IMR-90 (cell line): ENCODE results near the gene PTPRN2. TPM values are rescaled to one million over a fixed set of nuclear protein-coding genes. Genes with fewer than 3 reads are reported as not detected.

Source experiments
- ATAC-seq: fragments of 200-7000 bp; cut with Tn5 transposase; 2 replicates; pipeline ENCODE4 v1.9.1; 2020; ENCODE audit warnings: low read depth, mild to moderate bottlenecking, moderate library complexity
- BruUV-seq: library from RNA; stranded (reverse); fragments of 400-500 nt; replicated peaks from 2 replicates; lab custom pipeline; 2021; lab: Mats Ljungman, UMichigan
- CTCF ChIA-PET: fragments of 300-600 bp; formaldehyde crosslinking; extraction: SDS; loops from one replicate; lab custom pipeline; 2021; ENCODE audit warnings: antibody characterized with exemption; lab: Yijun Ruan, JAX
- POLR2A ChIA-PET: fragments of 300-600 bp; sonication (Branson Sonifier 250); formaldehyde crosslinking; loops from one replicate; lab custom pipeline; 2022; ENCODE audit warnings: antibody characterized with exemption; ENCODE audit not compliant: unreplicated experiment; lab: Charles Lee
- DNase-seq: peaks from one replicate; pipeline ENCODE4 v3.0.0; 2013
- H2AFZ ChIP-seq: replicated peaks from 2 replicates; pipeline ENCODE3; 2013; ENCODE audit warnings: low read length, mild to moderate bottlenecking; ENCODE audit not compliant: poor library complexity
- H2AK5ac ChIP-seq: 2 replicates; pipeline ENCODE4 v1.6.1; 2013; ENCODE audit warnings: low read depth, low read length, inconsistent platforms
- H2AK9ac ChIP-seq: replicated peaks from 2 replicates; pipeline ENCODE3; 2013; ENCODE audit warnings: mild to moderate bottlenecking, low read depth, low read length, moderate library complexity; ENCODE audit not compliant: poor library complexity
- H2BK120ac ChIP-seq: 2 replicates; pipeline ENCODE4 v1.6.1; 2013; ENCODE audit warnings: low read depth, low read length, inconsistent platforms
- H2BK15ac ChIP-seq: 3 replicates; pipeline ENCODE4 v1.6.1; 2013; ENCODE audit warnings: low read depth, low read length, inconsistent platforms
- H2BK20ac ChIP-seq: 2 replicates; pipeline ENCODE4 v1.6.1; 2013; ENCODE audit warnings: low read depth, mild to moderate bottlenecking, inconsistent platforms, low read length, moderate library complexity
- H2BK5ac ChIP-seq: 2 replicates; pipeline ENCODE4 v1.6.1; 2013; ENCODE audit warnings: mild to moderate bottlenecking, low read depth, low read length, inconsistent platforms; ENCODE audit not compliant: poor library complexity, severe bottlenecking
- H3K14ac ChIP-seq: replicated peaks from 2 replicates; pipeline ENCODE4 v1.6.1; 2013; ENCODE audit warnings: low read depth, low read length, inconsistent platforms
- H3K18ac ChIP-seq: 2 replicates; pipeline ENCODE4 v1.6.1; 2013; ENCODE audit warnings: low read depth, low read length, control low read depth
- H3K23ac ChIP-seq: 2 replicates; pipeline ENCODE4 v1.6.1; 2013; ENCODE audit warnings: low read depth, low read length, inconsistent platforms
- H3K27ac ChIP-seq: 2 replicates; pipeline ENCODE4 v1.5.1; 2013; ENCODE audit warnings: mild to moderate bottlenecking, control low read depth, low read length; ENCODE audit not compliant: insufficient read depth
- H3K27me3 ChIP-seq: 2 replicates; pipeline ENCODE4 v1.6.1; 2013; ENCODE audit warnings: low read length; ENCODE audit not compliant: control insufficient read depth, insufficient read depth
- H3K36me3 ChIP-seq: 2 replicates; pipeline ENCODE4 v1.6.1; 2013; ENCODE audit warnings: low read length, mixed read lengths; ENCODE audit not compliant: control insufficient read depth, insufficient read depth
- H3K4ac ChIP-seq: 2 replicates; pipeline ENCODE4 v1.6.1; 2013; ENCODE audit warnings: low read depth, low read length, inconsistent platforms
- H3K4me1 ChIP-seq: 2 replicates; pipeline ENCODE4 v1.6.1; 2013; ENCODE audit warnings: low read length, mixed read lengths; ENCODE audit not compliant: control insufficient read depth, insufficient read depth
- H3K4me2 ChIP-seq: 2 replicates; pipeline ENCODE4 v1.6.1; 2013; ENCODE audit warnings: low read depth, mild to moderate bottlenecking, control low read depth, low read length, moderate library complexity
- H3K4me3 ChIP-seq: 2 replicates; pipeline ENCODE4 v1.5.1; 2013; ENCODE audit warnings: low read depth, mild to moderate bottlenecking, control low read depth, low read length, moderate library complexity; ENCODE audit not compliant: insufficient read depth
- H3K56ac ChIP-seq: 2 replicates; pipeline ENCODE4 v1.6.1; 2013; ENCODE audit warnings: low read length, inconsistent platforms; ENCODE audit not compliant: insufficient read depth; ENCODE audit errors: extremely low read depth
- H3K79me1 ChIP-seq, 2 experiments: 2 replicates each; pipeline ENCODE4 v1.6.1; 2013; ENCODE audit warnings: low read length in 2 of 2, inconsistent platforms in 1 of 2, low read depth in 1 of 2
- H3K9ac ChIP-seq: 2 replicates; pipeline ENCODE4 v1.6.1; 2013; ENCODE audit warnings: low read depth, low read length, control low read depth
- H3K9me1 ChIP-seq: 2 replicates; pipeline ENCODE4 v1.6.1; 2013; ENCODE audit warnings: low read length, inconsistent platforms; ENCODE audit not compliant: insufficient read depth
- H3K9me3 ChIP-seq: 2 replicates; pipeline ENCODE4 v1.6.1; 2013; ENCODE audit warnings: low read length; ENCODE audit not compliant: control insufficient read depth, insufficient read depth
- H4K20me1 ChIP-seq: 2 replicates; pipeline ENCODE4 v1.6.1; 2013; ENCODE audit warnings: low read length, inconsistent platforms; ENCODE audit not compliant: insufficient read depth
- H4K5ac ChIP-seq: 2 replicates; pipeline ENCODE4 v1.6.1; 2013; ENCODE audit warnings: mild to moderate bottlenecking, low read depth, low read length, control low read depth
- H4K8ac ChIP-seq, 2 experiments: 2 replicates each; pipeline ENCODE4 v1.6.1; 2013; ENCODE audit warnings: low read depth in 2 of 2, low read length in 2 of 2, control low read depth in 1 of 2, inconsistent platforms in 1 of 2
- H4K91ac ChIP-seq: 2 replicates; pipeline ENCODE4 v1.6.1; 2013; ENCODE audit warnings: low read depth, low read length, inconsistent platforms; ENCODE audit not compliant: insufficient read depth
- BHLHE40 ChIP-seq: fragments of 150-350 bp; IDR thresholded peaks from 2 replicates; pipeline ENCODE4 v1.6.1; 2016; ENCODE audit warnings: mild to moderate bottlenecking, low read depth, low read length
- CEBPB ChIP-seq: IDR thresholded peaks from 2 replicates; pipeline ENCODE4 v1.6.1; 2012; ENCODE audit warnings: low read depth, low read length, improper control_type of control experiment
- CHD1 ChIP-seq: IDR thresholded peaks from 2 replicates; pipeline ENCODE4 v1.6.1; 2012; ENCODE audit warnings: low read depth, low read length, improper control_type of control experiment
- FOS ChIP-seq: fragments of 150-350 bp; IDR thresholded peaks from 2 replicates; pipeline ENCODE4 v1.6.1; 2016; ENCODE audit warnings: low read depth, low read length
- MAFK ChIP-seq: IDR thresholded peaks from 2 replicates; pipeline ENCODE4 v1.6.1; 2012; ENCODE audit warnings: low read depth, low read length, improper control_type of control experiment
- MAZ ChIP-seq: IDR thresholded peaks from 2 replicates; pipeline ENCODE4 v1.6.1; 2012; ENCODE audit warnings: low read depth, mild to moderate bottlenecking, low read length, improper control_type of control experiment, moderate library complexity, borderline replicate concordance
- MXI1 ChIP-seq: IDR thresholded peaks from 2 replicates; pipeline ENCODE4 v1.6.1; 2012; ENCODE audit warnings: low read depth, mild to moderate bottlenecking, low read length, moderate library complexity, borderline replicate concordance
- NFE2L2 ChIP-seq: fragments of 150-350 bp; IDR thresholded peaks from 2 replicates; pipeline ENCODE4 v1.6.1; 2016; ENCODE audit warnings: low read depth, mild to moderate bottlenecking, low read length
- POLR2A ChIP-seq: IDR thresholded peaks from 2 replicates; pipeline ENCODE4 v1.6.1; 2012; ENCODE audit warnings: mild to moderate bottlenecking, low read depth, low read length
- RAD21 ChIP-seq: IDR thresholded peaks from 2 replicates; pipeline ENCODE4 v1.6.1; 2012; ENCODE audit warnings: low read length, improper control_type of control experiment
- RCOR1 ChIP-seq: IDR thresholded peaks from 2 replicates; pipeline ENCODE4 v1.6.1; 2012; ENCODE audit warnings: mild to moderate bottlenecking, low read length, improper control_type of control experiment; ENCODE audit not compliant: insufficient replicate concordance
- RFX5 ChIP-seq: IDR thresholded peaks from 2 replicates; pipeline ENCODE4 v1.8.0; 2012; ENCODE audit warnings: low read depth, mild to moderate bottlenecking, low read length, moderate library complexity
- SMC3 ChIP-seq: fragments of 150-350 bp; IDR thresholded peaks from 2 replicates; pipeline ENCODE4 v1.6.1; 2016; ENCODE audit warnings: low read depth, mild to moderate bottlenecking, antibody characterized with exemption, low read length, moderate library complexity
- WGBS, 2 experiments: methylation state at CpG; one replicate each; pipeline versions ENCODE4 v1.1.5 to v1.1.7; 2013; ENCODE audit warnings: missing lambda C conversion rate in 2 of 2; ENCODE audit not compliant: insufficient read length in 1 of 2; ENCODE audit errors: extremely low coverage in 2 of 2; 5-methylcytosine and 5-hydroxymethylcytosine counted together
- dilution Hi-C: fragments of 300-500 bp; cut with HindIII; formaldehyde crosslinking; loops from one replicate; pipeline ENCODE4 v1.14.3; 2018; ENCODE audit warnings: low sequenced_read_pairs; ENCODE audit not compliant: unreplicated experiment
- in situ Hi-C: fragments of 300-500 bp; cut with MboI; formaldehyde crosslinking; loops from 3 replicates; pipeline ENCODE4 v1.14.3; 2019; ENCODE audit warnings: low sequenced_read_pairs, inconsistent platforms, mixed read lengths
- intact Hi-C: fragments of 100-400 bp; cut with micrococcal nuclease; formaldehyde crosslinking; loops from 2 replicates; pipeline ENCODE4 v1.10.0; 2022
- polyA plus RNA-seq, 3 experiments: library from polyadenylated mRNA; depleted of rRNA; stranded (reverse); fragments of >200 nt; gene quantifications; 2 replicates each; pipeline ENCODE4 v1.2.3, GENCODE V29; 2012; ENCODE audit warnings: low replicate concordance in 1 of 3
- total RNA-seq: library from RNA; depleted of rRNA; stranded (reverse); fragments of >200 nt; gene quantifications from 2 replicates; pipeline ENCODE4 v1.2.3, GENCODE V29; 2012
- TF ChIP-seq, protein P1 (sequence below): fragments of 150-350 bp; IDR thresholded peaks from 2 replicates; pipeline ENCODE4 v1.6.1; 2016; ENCODE audit warnings: low read depth, mild to moderate bottlenecking, low read length, moderate library complexity, borderline replicate concordance
- TF ChIP-seq, protein P2 (sequence below): fragments of 150-350 bp; IDR thresholded peaks from 2 replicates; pipeline ENCODE4 v1.6.1; 2017; ENCODE audit warnings: mild to moderate bottlenecking, antibody characterized with exemption, low read length, low read depth
- TF ChIP-seq, protein P3 (sequence below): conservative IDR thresholded peaks from 2 replicates; pipeline ENCODE4 v1.5.1; 2012; ENCODE audit warnings: mild to moderate bottlenecking, low read depth, low read length, improper control_type of control experiment

PTPRN2 gene
- total and polyA plus RNA-seq, 2 of the 4 experiments (the other 2 are of a cell fraction), result 0.03 TPM; not detected in 1

DNA sequence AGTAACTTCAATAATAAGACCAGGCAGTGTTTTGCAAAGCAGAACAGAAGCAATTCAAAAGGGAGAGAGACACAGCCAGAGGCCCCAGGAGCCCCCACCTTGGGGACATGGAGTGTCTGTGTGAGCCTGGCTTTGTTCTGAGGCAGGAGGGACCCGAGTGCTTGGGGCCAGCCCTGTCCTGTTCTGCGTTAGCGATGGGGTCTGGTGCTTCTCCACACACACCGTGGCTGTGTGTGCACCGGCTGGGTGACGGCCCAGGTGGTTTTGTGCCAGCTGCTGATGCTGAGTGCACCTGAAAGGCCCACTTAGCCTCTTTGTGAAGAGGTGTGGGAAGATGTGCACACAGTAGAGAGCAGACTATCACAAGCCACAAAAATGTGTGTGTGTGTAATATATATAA is 781.9 kb downstream of the PTPRN2 start:
- in situ Hi-C loops (no loop called here), intact Hi-C loops (no loop called here), dilution Hi-C loops (no loop called here)
- ChIA-PET CTCF (no interaction called here), POLR2A (no interaction called here)
- H3K56ac ChIP-seq, result no peak overlapping the region
- ATAC-seq (no peak), DNase-seq (no peak)
- no peaks in the 10 kb centered on the region for H3K9me1 ChIP-seq
- H3K9me3 ChIP-seq, result peaks cover 57% of the 10 kb centered on the region
- no peak overlapping the region for H3K9ac ChIP-seq
- H2BK5ac ChIP-seq, result no peak overlapping the region
- no peak overlapping the region for H3K27ac ChIP-seq
- H3K18ac ChIP-seq, result no peak overlapping the region
- no peak overlapping the region for H3K4me2 ChIP-seq
- 38% methylated on average over 4 of the region's 6 CpGs; no CpG with 5 or more reads in 1 of the 2 experiments for WGBS, 2 experiments
- H4K91ac ChIP-seq, result no peak overlapping the region
- H3K4me3 ChIP-seq, result no peak overlapping the region
- H2BK15ac ChIP-seq, result no peak overlapping the region
- no peaks in the 10 kb centered on the region for H3K36me3 ChIP-seq
- no peaks in the 10 kb centered on the region for H3K4me1 ChIP-seq
- no peak overlapping the region for H2AK5ac ChIP-seq
- H3K4ac ChIP-seq, result no peak overlapping the region
- no peak overlapping the region for H2AFZ ChIP-seq
- no TSS peak for BruUV-seq
- no peak overlapping the region for H2BK20ac ChIP-seq
- H4K5ac ChIP-seq, result no peak overlapping the region
- no peak overlapping the region for H2BK120ac ChIP-seq
- H3K14ac ChIP-seq, result no peak overlapping the region
- no peaks in the 10 kb centered on the region for H3K27me3 ChIP-seq
- no peak overlapping the region for H3K23ac ChIP-seq
- H4K8ac ChIP-seq, result no peak overlapping the region
- H4K20me1 ChIP-seq, result no peaks in the 10 kb centered on the region
- H2AK9ac ChIP-seq, result no peak overlapping the region
- TF ChIP-seq RCOR1 (no peak), FOS (no peak), CHD1 (no peak), RAD21 (no peak), SMC3 (no peak), CEBPB (no peak), RFX5 (no peak), POLR2A (no peak), MAZ (no peak), MXI1 (no peak), NFE2L2 (no peak), BHLHE40 (no peak), MAFK (no peak)
- TF ChIP-seq, protein P1, sequence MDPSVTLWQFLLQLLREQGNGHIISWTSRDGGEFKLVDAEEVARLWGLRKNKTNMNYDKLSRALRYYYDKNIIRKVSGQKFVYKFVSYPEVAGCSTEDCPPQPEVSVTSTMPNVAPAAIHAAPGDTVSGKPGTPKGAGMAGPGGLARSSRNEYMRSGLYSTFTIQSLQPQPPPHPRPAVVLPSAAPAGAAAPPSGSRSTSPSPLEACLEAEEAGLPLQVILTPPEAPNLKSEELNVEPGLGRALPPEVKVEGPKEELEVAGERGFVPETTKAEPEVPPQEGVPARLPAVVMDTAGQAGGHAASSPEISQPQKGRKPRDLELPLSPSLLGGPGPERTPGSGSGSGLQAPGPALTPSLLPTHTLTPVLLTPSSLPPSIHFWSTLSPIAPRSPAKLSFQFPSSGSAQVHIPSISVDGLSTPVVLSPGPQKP, result no peak
- TF ChIP-seq, protein P2, sequence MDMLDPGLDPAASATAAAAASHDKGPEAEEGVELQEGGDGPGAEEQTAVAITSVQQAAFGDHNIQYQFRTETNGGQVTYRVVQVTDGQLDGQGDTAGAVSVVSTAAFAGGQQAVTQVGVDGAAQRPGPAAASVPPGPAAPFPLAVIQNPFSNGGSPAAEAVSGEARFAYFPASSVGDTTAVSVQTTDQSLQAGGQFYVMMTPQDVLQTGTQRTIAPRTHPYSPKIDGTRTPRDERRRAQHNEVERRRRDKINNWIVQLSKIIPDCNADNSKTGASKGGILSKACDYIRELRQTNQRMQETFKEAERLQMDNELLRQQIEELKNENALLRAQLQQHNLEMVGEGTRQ, result no peak
- TF ChIP-seq, protein P3, sequence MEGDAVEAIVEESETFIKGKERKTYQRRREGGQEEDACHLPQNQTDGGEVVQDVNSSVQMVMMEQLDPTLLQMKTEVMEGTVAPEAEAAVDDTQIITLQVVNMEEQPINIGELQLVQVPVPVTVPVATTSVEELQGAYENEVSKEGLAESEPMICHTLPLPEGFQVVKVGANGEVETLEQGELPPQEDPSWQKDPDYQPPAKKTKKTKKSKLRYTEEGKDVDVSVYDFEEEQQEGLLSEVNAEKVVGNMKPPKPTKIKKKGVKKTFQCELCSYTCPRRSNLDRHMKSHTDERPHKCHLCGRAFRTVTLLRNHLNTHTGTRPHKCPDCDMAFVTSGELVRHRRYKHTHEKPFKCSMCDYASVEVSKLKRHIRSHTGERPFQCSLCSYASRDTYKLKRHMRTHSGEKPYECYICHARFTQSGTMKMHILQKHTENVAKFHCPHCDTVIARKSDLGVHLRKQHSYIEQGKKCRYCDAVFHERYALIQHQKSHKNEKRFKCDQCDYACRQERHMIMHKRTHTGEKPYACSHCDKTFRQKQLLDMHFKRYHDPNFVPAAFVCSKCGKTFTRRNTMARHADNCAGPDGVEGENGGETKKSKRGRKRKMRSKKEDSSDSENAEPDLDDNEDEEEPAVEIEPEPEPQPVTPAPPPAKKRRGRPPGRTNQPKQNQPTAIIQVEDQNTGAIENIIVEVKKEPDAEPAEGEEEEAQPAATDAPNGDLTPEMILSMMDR, result no peak
- H3K79me1 ChIP-seq, result no peaks in the 10 kb centered on the region
